ENCODE measurements around the gene CAMTA1.

Gene CAMTA1

DNA sequence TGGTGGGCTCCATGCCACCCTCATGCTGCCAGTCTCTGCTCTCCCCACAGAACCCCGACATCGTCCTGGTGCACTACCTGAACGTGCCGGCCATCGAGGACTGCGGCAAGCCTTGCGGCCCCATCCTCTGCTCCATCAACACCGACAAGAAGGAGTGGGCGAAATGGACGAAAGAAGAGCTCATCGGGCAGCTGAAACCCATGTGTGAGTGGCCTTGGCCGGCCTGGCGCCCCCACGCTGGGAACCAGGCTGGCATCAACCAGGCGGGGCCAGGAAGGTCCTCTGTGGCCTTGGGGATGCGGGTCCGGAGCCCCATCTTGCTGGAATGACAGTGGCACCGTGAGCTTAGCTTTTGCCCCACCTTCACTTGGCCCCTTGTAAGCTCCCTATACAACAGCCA, 855.1 kb downstream of the CAMTA1 start:
- TF ChIP-seq, protein P1, sequence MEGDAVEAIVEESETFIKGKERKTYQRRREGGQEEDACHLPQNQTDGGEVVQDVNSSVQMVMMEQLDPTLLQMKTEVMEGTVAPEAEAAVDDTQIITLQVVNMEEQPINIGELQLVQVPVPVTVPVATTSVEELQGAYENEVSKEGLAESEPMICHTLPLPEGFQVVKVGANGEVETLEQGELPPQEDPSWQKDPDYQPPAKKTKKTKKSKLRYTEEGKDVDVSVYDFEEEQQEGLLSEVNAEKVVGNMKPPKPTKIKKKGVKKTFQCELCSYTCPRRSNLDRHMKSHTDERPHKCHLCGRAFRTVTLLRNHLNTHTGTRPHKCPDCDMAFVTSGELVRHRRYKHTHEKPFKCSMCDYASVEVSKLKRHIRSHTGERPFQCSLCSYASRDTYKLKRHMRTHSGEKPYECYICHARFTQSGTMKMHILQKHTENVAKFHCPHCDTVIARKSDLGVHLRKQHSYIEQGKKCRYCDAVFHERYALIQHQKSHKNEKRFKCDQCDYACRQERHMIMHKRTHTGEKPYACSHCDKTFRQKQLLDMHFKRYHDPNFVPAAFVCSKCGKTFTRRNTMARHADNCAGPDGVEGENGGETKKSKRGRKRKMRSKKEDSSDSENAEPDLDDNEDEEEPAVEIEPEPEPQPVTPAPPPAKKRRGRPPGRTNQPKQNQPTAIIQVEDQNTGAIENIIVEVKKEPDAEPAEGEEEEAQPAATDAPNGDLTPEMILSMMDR (IDR thresholded peaks at IDR 0.05; ENCODE audit: low read length): no peak
- no peak for TF ChIP-seq EZH2phosphoT487 (IDR thresholded peaks at IDR 0.05; ENCODE audit: low read length)
- TF ChIP-seq EZH2 (optimal IDR thresholded peaks at IDR 0.05; ENCODE audit: low read depth, low read length): no peak

GRCh38 chr1:7640920-7641585, 855.8 kb downstream of the CAMTA1 start:
- Histone ChIP-seq H3K36me3 (replicated peaks; ENCODE audit: insufficient read depth, low read length) (no peaks in the 10 kb centered on the region), H3K9me3 (replicated peaks; ENCODE audit: insufficient read depth, low read length) (no peaks in the 10 kb centered on the region), H3K4me1 (ENCODE audit: low read length) (no peaks in the 10 kb centered on the region), H3K4me2 (ENCODE audit: low read depth, low read length) (no peak overlapping the region), H3K9me2 (replicated peaks; ENCODE audit: insufficient read depth, low read length) (no peaks in the 10 kb centered on the region), H3K4me3 (ENCODE audit: low read length) (no peak overlapping the region), H3K27me3 (replicated peaks; ENCODE audit: insufficient read depth, low read length) (peaks cover 93% of the 10 kb centered on the region), H3K27ac (ENCODE audit: low read length) (no peak overlapping the region), H3K79me2 (ENCODE audit: low read length) (no peaks in the 10 kb centered on the region), H3F3A (ENCODE audit: insufficient read depth, low read length) (no peaks in the 10 kb centered on the region), H4K20me1 (ENCODE audit: insufficient read depth, low read length) (no peaks in the 10 kb centered on the region), H2AFZ (ENCODE audit: low read length) (no peak overlapping the region), H3K9ac (ENCODE audit: low read length) (no peak overlapping the region)
- no peak for DNase-seq
- TF ChIP-seq, protein P1 (IDR thresholded peaks at IDR 0.05; ENCODE audit: low read length): no peak
- TF ChIP-seq EZH2 (optimal IDR thresholded peaks at IDR 0.05; ENCODE audit: low read depth, low read length) (no peak), EZH2phosphoT487 (IDR thresholded peaks at IDR 0.05; ENCODE audit: low read length) (no peak)

More for the DNA sequence above, 855.1 kb downstream of the CAMTA1 start:
- no peak for DNase-seq
- Histone ChIP-seq H3K36me3 (replicated peaks; ENCODE audit: insufficient read depth, low read length) (no peaks in the 10 kb centered on the region), H3K9me3 (replicated peaks; ENCODE audit: insufficient read depth, low read length) (no peaks in the 10 kb centered on the region), H3K4me3 (ENCODE audit: low read length) (no peak overlapping the region), H3K4me1 (ENCODE audit: low read length) (no peaks in the 10 kb centered on the region), H3K27ac (ENCODE audit: low read length) (no peak overlapping the region), H3F3A (ENCODE audit: insufficient read depth, low read length) (no peaks in the 10 kb centered on the region), H3K27me3 (replicated peaks; ENCODE audit: insufficient read depth, low read length) (peaks cover 97% of the 10 kb centered on the region), H2AFZ (ENCODE audit: low read length) (no peak overlapping the region), H4K20me1 (ENCODE audit: insufficient read depth, low read length) (no peaks in the 10 kb centered on the region), H3K79me2 (ENCODE audit: low read length) (no peaks in the 10 kb centered on the region), H3K9ac (ENCODE audit: low read length) (no peak overlapping the region), H3K9me2 (replicated peaks; ENCODE audit: insufficient read depth, low read length) (no peaks in the 10 kb centered on the region), H3K4me2 (ENCODE audit: low read depth, low read length) (no peak overlapping the region)

GRCh38 chr1:7641587-7642417, 856.5 kb downstream of the CAMTA1 start:
- H2AFZ ChIP-seq (ENCODE audit: low read length): no peak overlapping the region
- H3K27me3 ChIP-seq (replicated peaks; ENCODE audit: insufficient read depth, low read length): peaks cover 87% of the 10 kb centered on the region
- H3K27ac ChIP-seq (ENCODE audit: low read length): no peak overlapping the region
- no peaks in the 10 kb centered on the region for H3K4me1 ChIP-seq (ENCODE audit: low read length)
- H3K9me3 ChIP-seq (replicated peaks; ENCODE audit: insufficient read depth, low read length): no peaks in the 10 kb centered on the region
- no peak for TF ChIP-seq EZH2phosphoT487 (IDR thresholded peaks at IDR 0.05; ENCODE audit: low read length)
- TF ChIP-seq, protein P1 (IDR thresholded peaks at IDR 0.05; ENCODE audit: low read length): no peak
- no peak for TF ChIP-seq EZH2 (optimal IDR thresholded peaks at IDR 0.05; ENCODE audit: low read depth, low read length)
- H3K79me2 ChIP-seq (ENCODE audit: low read length): no peaks in the 10 kb centered on the region
- no peak overlapping the region for H3K4me2 ChIP-seq (ENCODE audit: low read depth, low read length)
- no peak for DNase-seq
- H3K9ac ChIP-seq (ENCODE audit: low read length): no peak overlapping the region
- no peaks in the 10 kb centered on the region for H3K36me3 ChIP-seq (replicated peaks; ENCODE audit: insufficient read depth, low read length)
- H3K9me2 ChIP-seq (replicated peaks; ENCODE audit: insufficient read depth, low read length): no peaks in the 10 kb centered on the region
- no peaks in the 10 kb centered on the region for H4K20me1 ChIP-seq (ENCODE audit: insufficient read depth, low read length)
- H3F3A ChIP-seq (ENCODE audit: insufficient read depth, low read length): no peaks in the 10 kb centered on the region
- no peak overlapping the region for H3K4me3 ChIP-seq (ENCODE audit: low read length)
